SK-N-SH (cell line): Measurements from ENCODE around the gene TSPYL1. TPM values are rescaled to one million over a fixed set of nuclear protein-coding genes. Genes with fewer than 3 reads are reported as not detected.

Experiments used
- CTCF ChIA-PET: fragments of 300-600, 350-600 bp; formaldehyde crosslinking; extraction: SDS; loops from one replicate; lab custom pipeline; 2021; lab: Yijun Ruan, JAX
- POLR2A ChIA-PET: fragments of 350-600 bp; sonication (Branson Sonifier 250); formaldehyde crosslinking; extraction: SDS; loops from one replicate; lab custom pipeline; 2020; ENCODE audit warnings: antibody characterized with exemption, inconsistent platforms; lab: Yijun Ruan, JAX
- DNase-seq: peaks from one replicate; pipeline ENCODE4 v3.0.0; 2012
- H2AFZ ChIP-seq: fragments of 200-600 bp; sonication (generic); 2 replicates; pipeline ENCODE4 v1.8.1; 2016; ENCODE audit warnings: antibody characterized with exemption, mild to moderate bottlenecking, low read depth
- H3F3A ChIP-seq: fragments of 200-600 bp; sonication (generic); replicated peaks from 2 replicates; pipeline ENCODE3; 2016; ENCODE audit warnings: antibody characterized with exemption, mild to moderate bottlenecking; ENCODE audit not compliant: insufficient read depth
- H3K27ac ChIP-seq, 2 experiments: fragments of 200-500 bp in 1 of 2; fragments of 200-600 bp in 1 of 2; sonication (Bioruptor generic) in 1 of 2; sonication (generic), shearing (Covaris generic) in 1 of 2; 2 replicates each; pipeline versions ENCODE4 v1.5.1 to v1.6.1; 2014 to 2016; ENCODE audit warnings: low read depth in 2 of 2, inconsistent platforms in 1 of 2, low read length in 1 of 2, mild to moderate bottlenecking in 1 of 2, mixed read lengths in 1 of 2
- H3K27me3 ChIP-seq: fragments of 200-600 bp; sonication (generic), shearing (Covaris generic); 2 replicates; pipeline ENCODE4 v1.6.1; 2016; ENCODE audit warnings: mixed run types; ENCODE audit not compliant: insufficient read depth
- H3K36me3 ChIP-seq, 2 experiments: fragments of 200-500 bp in 1 of 2; fragments of 200-600 bp in 1 of 2; sonication (Bioruptor generic) in 1 of 2; sonication (generic) in 1 of 2; replicated peaks in 1 of 2; 2 replicates each; pipeline versions ENCODE3 to v1.5.1; 2014 to 2016; ENCODE audit warnings: low read length in 1 of 2, mild to moderate bottlenecking in 1 of 2; ENCODE audit not compliant: insufficient read depth in 2 of 2, control insufficient read depth in 1 of 2
- H3K4me1 ChIP-seq, 2 experiments: fragments of 200-500 bp in 1 of 2; fragments of 200-600 bp in 1 of 2; sonication (Bioruptor generic) in 1 of 2; sonication (generic), shearing (Covaris generic) in 1 of 2; 2 replicates each; pipeline versions ENCODE4 v1.5.1 to v1.6.1; 2014 to 2016; ENCODE audit warnings: low read depth in 1 of 2, low read length in 1 of 2, mixed run types in 1 of 2; ENCODE audit not compliant: insufficient read depth in 2 of 2, control insufficient read depth in 1 of 2
- H3K4me2 ChIP-seq: fragments of 200-600 bp; sonication (generic), shearing (Covaris generic); 2 replicates; pipeline ENCODE4 v1.6.1; 2017; ENCODE audit warnings: mixed run types
- H3K4me3 ChIP-seq, 2 experiments: fragments of 200-500 bp in 1 of 2; fragments of 200-600 bp in 1 of 2; sonication (Bioruptor generic) in 1 of 2; sonication (generic), shearing (Covaris generic) in 1 of 2; 2 replicates each; pipeline versions ENCODE4 v1.5.1 to v1.8.1; 2014 to 2016; ENCODE audit warnings: low read depth in 2 of 2, inconsistent platforms in 1 of 2, low read length in 1 of 2, mild to moderate bottlenecking in 1 of 2, mixed read lengths in 1 of 2, moderate library complexity in 1 of 2
- H3K79me2 ChIP-seq: fragments of 200-600 bp; sonication (generic); 2 replicates; pipeline ENCODE4 v1.8.1; 2017; ENCODE audit warnings: mild to moderate bottlenecking; ENCODE audit not compliant: insufficient read depth
- H3K9ac ChIP-seq: fragments of 200-600 bp; sonication (generic); 2 replicates; pipeline ENCODE4 v1.6.1; 2017; ENCODE audit warnings: mixed run types
- H3K9me2 ChIP-seq: fragments of 200-600 bp; sonication (generic); 2 replicates; pipeline ENCODE4 v1.6.1; 2017; ENCODE audit warnings: mixed run types
- H3K9me3 ChIP-seq: fragments of 200-600 bp; sonication (generic); 2 replicates; pipeline ENCODE4 v1.6.1; 2017; ENCODE audit warnings: mixed run types, mild to moderate bottlenecking, moderate library complexity
- H4K20me1 ChIP-seq: fragments of 200-600 bp; sonication (generic); 2 replicates; pipeline ENCODE4 v1.6.1; 2017; ENCODE audit warnings: mild to moderate bottlenecking, mixed run types; ENCODE audit not compliant: insufficient read depth
- ELF1 ChIP-seq: IDR thresholded peaks from 2 replicates; pipeline ENCODE4 v1.4.0; 2012
- EP300 ChIP-seq, 2 experiments: IDR thresholded peaks; 2 replicates each; pipeline versions ENCODE4 v1.4.0 to v1.6.1; 2012; ENCODE audit warnings: borderline replicate concordance in 1 of 2, low read depth in 1 of 2, low read length in 1 of 2
- FOXM1 ChIP-seq: IDR thresholded peaks from 2 replicates; pipeline ENCODE4 v1.4.0; 2012; ENCODE audit warnings: low read depth, mild to moderate bottlenecking
- IRF3 ChIP-seq: fragments of 150-350 bp; IDR thresholded peaks from 2 replicates; pipeline ENCODE4 v1.6.1; 2016; ENCODE audit warnings: mild to moderate bottlenecking, low read depth, low read length
- MAX ChIP-seq: IDR thresholded peaks from 2 replicates; pipeline ENCODE4 v1.4.0; 2012; ENCODE audit warnings: low read depth
- MEF2A ChIP-seq: IDR thresholded peaks from 2 replicates; pipeline ENCODE4 v1.4.0; 2012; ENCODE audit warnings: low read depth, borderline replicate concordance
- MXI1 ChIP-seq: IDR thresholded peaks from 2 replicates; pipeline ENCODE4 v1.6.1; 2012; ENCODE audit warnings: mild to moderate bottlenecking, low read depth, low read length, improper control_type of control experiment
- POLR2AphosphoS5 ChIP-seq: IDR thresholded peaks from 2 replicates; pipeline ENCODE4 v1.6.1; 2012; ENCODE audit warnings: low read depth, low read length
- REST ChIP-seq: IDR thresholded peaks from 2 replicates; pipeline ENCODE4 v1.6.1; 2012; ENCODE audit warnings: mild to moderate bottlenecking, low read depth, low read length, moderate library complexity
- RXRA ChIP-seq: IDR thresholded peaks from 2 replicates; pipeline ENCODE4 v1.4.0; 2012; ENCODE audit warnings: low read depth, mild to moderate bottlenecking, borderline replicate concordance
- TAF1 ChIP-seq: IDR thresholded peaks from 2 replicates; pipeline ENCODE4 v1.6.1; 2012; ENCODE audit warnings: low read depth, mild to moderate bottlenecking, low read length, moderate library complexity, borderline replicate concordance
- TCF12 ChIP-seq: IDR thresholded peaks from 2 replicates; pipeline ENCODE4 v1.4.0; 2012
- USF2 ChIP-seq: fragments of 150-350 bp; IDR thresholded peaks from 2 replicates; pipeline ENCODE4 v1.6.1; 2017; ENCODE audit warnings: antibody characterized with exemption, low read length, low read depth, borderline replicate concordance
- YY1 ChIP-seq: IDR thresholded peaks from 2 replicates; pipeline ENCODE4 v1.4.0; 2012; ENCODE audit warnings: low read depth, mild to moderate bottlenecking
- polyA plus RNA-seq, 3 experiments: library from polyadenylated mRNA; depleted of rRNA; stranded (reverse); fragments of >200 nt; gene quantifications; 2 replicates each; pipeline ENCODE4 v1.2.3, GENCODE V29; 2012

TSPYL1 gene
- polyA plus RNA-seq, 1 of the 3 experiments (the other 2 are of a cell fraction), result 27.9 TPM

GRCh38 chr6:116279232-116280160, at the start of gene TSPYL1 (continued):
- TF ChIP-seq REST (no peak), IRF3 (0 out of 2 replicates have a peak, but pooled peaks have one; percentile 27), FOXM1 (no peak), YY1 (peak; percentile 40; the same call in 1 of the 2 replicates), TAF1 (peak; percentile 75; the same call in 1 of the 2 replicates), EP300 (IDR thresholded peaks at IDR 0.05; ENCODE audit: borderline replicate concordance in 1 of 2, low read depth in 1 of 2, low read length in 1 of 2) (peak in 1 of 2 experiments; percentile 72; a peak in 2 of 4 replicates), TCF12 (0 out of 2 replicates have a peak, but pooled peaks have one; percentile 5)

- Histone ChIP-seq H3K36me3 (no peaks in the 10 kb centered on the region), H3K79me2 (no peaks in the 10 kb centered on the region), H3K4me3 (no peak overlapping the region), H3K4me2 (no peak overlapping the region), H3K4me1 (peaks cover 0 to 5% of the 10 kb centered on the region in 2 experiments; a peak in 1 of 4 replicates), H3K27me3 (no peaks in the 10 kb centered on the region), H2AFZ (no peak overlapping the region), H4K20me1 (no peaks in the 10 kb centered on the region), H3K9me3 (no peaks in the 10 kb centered on the region), H3K9ac (no peak overlapping the region), H3K27ac (no peak overlapping the region), H3F3A (no peaks in the 10 kb centered on the region)
- ChIA-PET CTCF (interaction anchor here (0.6 to 1.4 kb wide), 2 partner anchors 13 to 42 kb away, joined by 3 to 4 read pairs; no protein-coding TSS in a partner anchor), POLR2A (no interaction called here)
- no peak for DNase-seq
- no peak for TF ChIP-seq MEF2A
- no peak for TF ChIP-seq RXRA
- no peak for TF ChIP-seq POLR2AphosphoS5
- TF ChIP-seq USF2, result no peak
- no peak for TF ChIP-seq MXI1
- TF ChIP-seq ELF1, result no peak
- no peak for TF ChIP-seq MAX
- TF ChIP-seq, all 33 proteins: peak for 0
- no peaks in the 10 kb centered on the region for H3K9me2 ChIP-seq
Measured at GRCh38 chr6:116329156-116329555, 49.4 kb upstream of the TSPYL1 start.
